Activated CD8-positive, alpha-beta memory T cell treated with anti-CD3 and anti-CD28 coated beads, Interleukin-2, amount 50 U/mL, for 48 hours (primary cell): ENCODE measurements around the gene ISX.

ENCODE experiments used
- DNase-seq: peaks from one replicate; pipeline ENCODE4 v3.0.0-alpha.2; 2020

ISX gene

DNA sequence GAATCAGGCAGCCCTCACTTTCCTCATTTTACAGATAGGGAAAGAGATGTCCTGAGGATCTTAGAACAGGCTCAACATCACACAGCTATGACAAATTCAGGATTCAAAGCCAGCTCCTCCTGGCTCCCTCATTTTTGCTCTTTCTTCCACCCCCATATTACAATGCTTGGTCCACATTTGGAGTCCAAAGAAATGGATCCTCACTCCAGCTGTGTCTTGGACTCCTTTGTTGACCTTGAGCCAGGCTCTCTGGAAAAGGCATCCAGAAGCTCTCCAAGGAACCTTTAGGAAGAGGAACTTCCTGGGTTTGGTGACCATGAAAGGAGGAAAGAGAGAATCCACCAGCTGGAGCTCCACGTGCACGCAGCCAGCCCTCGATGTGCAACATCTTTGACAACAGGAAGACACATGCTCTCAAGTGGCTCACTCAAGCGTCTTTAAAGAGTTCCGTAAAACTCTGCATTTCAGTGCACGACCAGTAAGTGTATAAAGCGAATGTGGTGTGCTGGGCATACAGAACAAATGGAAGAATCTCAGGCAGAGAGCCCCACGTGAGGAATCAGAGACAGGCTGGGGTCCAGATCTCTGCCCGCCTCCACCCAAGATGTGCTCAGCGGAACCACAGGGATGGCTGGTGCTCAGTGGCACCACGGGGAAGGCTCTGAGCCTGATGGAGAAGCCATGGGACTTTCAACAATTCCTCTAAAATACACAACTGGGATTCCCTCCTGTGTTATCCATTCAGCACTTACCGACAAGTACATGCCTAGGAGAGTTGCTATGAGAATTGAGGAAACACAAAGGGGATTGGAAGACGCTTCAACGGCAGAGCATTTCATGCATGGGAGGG lies 48.4 kb downstream of the ISX start:
- no peak for DNase-seq

- DNase-seq: no peak
Observed at GRCh38 chr22:35115515-35115914, 49.6 kb downstream of the ISX start.

- no peak for DNase-seq
Observed at GRCh38 chr22:35116269-35116668, 50.3 kb downstream of the ISX start.

DNA sequence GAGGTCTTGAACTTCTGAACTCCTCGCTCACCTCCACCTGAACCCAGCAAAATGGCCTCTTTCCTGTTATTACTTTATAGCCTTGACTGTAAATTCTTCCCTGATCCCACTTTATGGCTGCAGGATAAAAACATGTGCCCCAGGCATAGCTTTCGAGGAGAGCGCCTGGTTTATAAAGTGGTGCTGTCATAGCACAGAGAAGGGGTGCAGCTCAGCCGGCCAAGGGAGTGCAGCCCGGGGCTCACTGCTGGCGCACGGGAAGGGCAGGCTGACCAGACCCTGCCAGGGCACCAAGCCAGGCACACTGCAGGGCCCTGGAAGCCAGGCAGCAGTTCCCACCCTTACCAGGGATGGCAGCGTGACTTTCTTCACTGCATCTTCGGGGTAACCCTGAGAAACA lies 50.9 kb downstream of the ISX start:
- DNase-seq: no peak

GRCh38 chr22:35119494-35119893 lies 53.5 kb downstream of the ISX start:
- no peak for DNase-seq

DNA sequence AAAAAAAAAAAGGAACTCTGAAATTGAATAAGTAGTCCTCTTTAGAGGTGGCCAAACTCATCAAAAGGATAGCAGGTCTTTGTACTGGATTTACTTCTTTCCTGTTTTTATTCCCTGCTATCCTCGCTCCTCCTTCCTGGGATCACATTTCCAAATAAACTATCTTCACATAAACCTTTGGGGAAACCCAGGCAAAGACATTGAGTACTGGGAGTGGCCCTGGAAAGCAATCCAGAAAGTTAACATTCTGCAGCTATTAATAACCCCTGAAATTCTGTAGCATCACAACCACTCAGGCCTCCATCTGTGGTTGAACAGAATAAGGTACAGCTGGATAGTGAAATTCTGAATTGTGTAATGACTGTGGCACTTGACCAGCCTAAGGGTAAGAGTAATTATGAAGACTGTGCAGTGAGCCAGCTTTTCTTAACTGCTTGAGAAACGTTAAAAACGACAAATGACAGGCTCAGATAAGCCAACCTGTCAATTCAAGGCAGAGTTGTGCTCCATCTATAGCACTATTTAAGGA lies 58.8 kb downstream of the ISX start:
- DNase-seq: no peak

DNA sequence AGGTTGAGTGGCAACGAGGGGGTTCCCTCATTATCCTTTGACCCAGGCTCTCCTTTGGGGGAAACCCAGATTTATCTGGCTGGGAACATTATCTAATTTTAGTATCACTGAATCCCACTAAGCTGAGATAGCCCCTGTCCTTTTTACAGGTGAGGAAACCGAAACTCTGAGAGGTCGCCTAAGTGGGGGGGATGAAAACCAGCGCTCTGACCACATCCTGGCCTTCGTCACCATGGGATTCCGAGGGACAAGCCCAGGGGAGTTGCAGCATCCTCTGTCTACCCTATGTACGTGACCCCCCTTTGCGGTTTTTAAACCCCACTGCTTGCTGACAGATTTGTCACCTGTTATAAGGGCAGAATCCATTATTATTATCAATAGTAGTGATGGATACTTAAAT lies 61.0 kb downstream of the ISX start:
- no peak for DNase-seq

GRCh38 chr22:35128637-35129036 lies 62.7 kb downstream of the ISX start:
- no peak for DNase-seq

- DNase-seq: no peak
Observed at GRCh38 chr22:35131525-35132000, 65.6 kb downstream of the ISX start.

DNA sequence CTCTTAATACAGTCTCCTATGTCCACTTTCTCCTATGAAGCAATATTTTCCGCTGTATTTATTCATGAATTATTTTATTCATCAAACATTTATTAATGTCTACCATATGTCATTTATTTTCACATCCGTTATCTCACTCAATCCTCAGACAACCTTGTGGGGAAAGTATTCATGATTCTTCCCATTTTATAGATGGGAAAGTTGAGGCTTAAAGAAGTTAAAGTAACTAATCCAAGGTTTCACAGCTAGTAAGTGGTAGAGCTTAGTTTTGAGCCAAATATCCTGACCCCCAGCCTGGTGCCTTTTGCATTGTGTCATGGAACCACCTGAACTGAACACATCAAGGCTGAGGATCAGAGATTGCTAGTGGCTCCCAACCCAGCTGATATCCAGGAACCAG lies 66.6 kb downstream of the ISX start:
- DNase-seq: no peak

DNA sequence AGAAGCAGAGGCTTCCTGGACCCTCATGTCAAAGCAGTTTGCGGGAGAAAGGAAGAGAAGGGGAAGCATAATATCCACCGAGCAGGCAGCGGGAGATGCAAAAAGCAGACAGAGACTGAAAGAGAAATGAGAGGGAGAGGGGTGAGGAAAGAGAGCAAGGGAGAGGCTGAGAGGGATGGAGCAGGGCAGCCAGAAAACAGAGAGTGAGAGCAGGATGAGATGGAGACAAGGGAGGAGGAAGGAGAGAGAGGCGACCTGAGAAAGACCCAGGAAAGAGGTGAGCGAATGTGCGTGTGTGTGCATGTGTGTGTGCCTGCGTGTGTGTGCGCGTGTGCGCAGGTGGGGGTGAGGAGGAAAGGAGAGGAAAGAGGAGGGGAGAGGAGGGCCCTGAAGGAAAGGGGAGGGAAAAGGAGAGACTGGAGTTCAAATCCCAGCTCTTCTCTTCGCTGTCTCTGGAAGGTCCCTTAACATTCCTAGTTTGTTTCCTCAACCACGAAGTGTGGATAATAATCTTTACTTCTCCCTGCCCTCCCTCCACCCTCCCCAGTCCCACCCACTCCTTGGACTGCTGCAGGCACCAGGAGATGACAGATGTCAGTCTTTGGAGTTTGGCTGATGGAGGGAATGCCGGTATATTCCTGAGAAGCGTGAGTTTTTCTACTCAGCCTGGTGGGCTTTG lies 67.9 kb downstream of the ISX start:
- DNase-seq: no peak

- DNase-seq: no peak
Observed at GRCh38 chr22:35134637-35135036, 68.7 kb downstream of the ISX start.

- DNase-seq: no peak
Observed at GRCh38 chr22:35135165-35135564, 69.2 kb downstream of the ISX start.
